ENCODE results near the gene SDR39U1. TPM values are rescaled to one million over a fixed set of nuclear protein-coding genes. Genes with fewer than 3 reads are reported as not detected.

The SDR39U1 gene
- total RNA-seq, 1 experiment from 2014 or later: 24.7 TPM

GRCh38 chr14:24431569-24432258 lies 10.9 kb downstream of the SDR39U1 start:
- Histone ChIP-seq H3K27ac (ENCODE audit: low read length) (peak overlapping the region; percentile 85), H3K36me3 (ENCODE audit: low read depth, low read length) (peaks cover 10% of the 10 kb centered on the region), H3K79me2 (ENCODE audit: low read length) (peaks cover 22% of the 10 kb centered on the region), H3K9ac (ENCODE audit: low read length) (peak overlapping the region; percentile 95), H3K9me2 (replicated peaks; ENCODE audit: low read length) (no peaks in the 10 kb centered on the region), H4K20me1 (ENCODE audit: low read length) (no peaks in the 10 kb centered on the region), H3F3A (ENCODE audit: low read length, unreplicated experiment) (no peaks in the 10 kb centered on the region), H3K4me2 (ENCODE audit: low read length) (peak overlapping the region; percentile 100), H2AFZ (ENCODE audit: low read length) (no peak overlapping the region), H3K4me3 (ENCODE audit: low read length) (peak overlapping the region; percentile 98), H3K9me3 (ENCODE audit: low read length) (no peaks in the 10 kb centered on the region), H3K4me1 (ENCODE audit: insufficient read depth, low read length) (peaks cover 47% of the 10 kb centered on the region), H3K27me3 (ENCODE audit: low read length) (no peaks in the 10 kb centered on the region)
- ChIA-PET POLR2A (ENCODE audit: unreplicated experiment) (interaction anchor here (0.5 to 1.8 kb wide), 3 partner anchors 10 to 84 kb away, joined by 4 to 45 read pairs (median 4); no protein-coding TSS in a partner anchor), CTCF (interaction anchor here (0.5 to 3.5 kb wide), 14 partner anchors 10 to 189 kb away, joined by 3 to 51 read pairs (median 5); partner anchors contain the start of gene TINF2)
- TF ChIP-seq, protein P1, sequence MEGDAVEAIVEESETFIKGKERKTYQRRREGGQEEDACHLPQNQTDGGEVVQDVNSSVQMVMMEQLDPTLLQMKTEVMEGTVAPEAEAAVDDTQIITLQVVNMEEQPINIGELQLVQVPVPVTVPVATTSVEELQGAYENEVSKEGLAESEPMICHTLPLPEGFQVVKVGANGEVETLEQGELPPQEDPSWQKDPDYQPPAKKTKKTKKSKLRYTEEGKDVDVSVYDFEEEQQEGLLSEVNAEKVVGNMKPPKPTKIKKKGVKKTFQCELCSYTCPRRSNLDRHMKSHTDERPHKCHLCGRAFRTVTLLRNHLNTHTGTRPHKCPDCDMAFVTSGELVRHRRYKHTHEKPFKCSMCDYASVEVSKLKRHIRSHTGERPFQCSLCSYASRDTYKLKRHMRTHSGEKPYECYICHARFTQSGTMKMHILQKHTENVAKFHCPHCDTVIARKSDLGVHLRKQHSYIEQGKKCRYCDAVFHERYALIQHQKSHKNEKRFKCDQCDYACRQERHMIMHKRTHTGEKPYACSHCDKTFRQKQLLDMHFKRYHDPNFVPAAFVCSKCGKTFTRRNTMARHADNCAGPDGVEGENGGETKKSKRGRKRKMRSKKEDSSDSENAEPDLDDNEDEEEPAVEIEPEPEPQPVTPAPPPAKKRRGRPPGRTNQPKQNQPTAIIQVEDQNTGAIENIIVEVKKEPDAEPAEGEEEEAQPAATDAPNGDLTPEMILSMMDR (conservative IDR thresholded peaks at IDR 0.05; ENCODE audit: low read depth, low read length): peak; percentile 98
- no peak for TF ChIP-seq EZH2 (IDR thresholded peaks at IDR 0.05; ENCODE audit: low read length, unreplicated experiment)
- TF ChIP-seq EZH2phosphoT487 (IDR thresholded peaks at IDR 0.05; ENCODE audit: borderline replicate concordance, low read length): no peak
- DNase-seq (peak; percentile 93), ATAC-seq (peak; percentile 54)
- intact Hi-C loops (cut with micrococcal nuclease): loop anchor here (1.0 to 2.0 kb wide), 3 partner anchors 37 to 189 kb away; partner anchors contain the start of gene TINF2
- BruUV-seq (replicated peaks): no TSS peak

DNA sequence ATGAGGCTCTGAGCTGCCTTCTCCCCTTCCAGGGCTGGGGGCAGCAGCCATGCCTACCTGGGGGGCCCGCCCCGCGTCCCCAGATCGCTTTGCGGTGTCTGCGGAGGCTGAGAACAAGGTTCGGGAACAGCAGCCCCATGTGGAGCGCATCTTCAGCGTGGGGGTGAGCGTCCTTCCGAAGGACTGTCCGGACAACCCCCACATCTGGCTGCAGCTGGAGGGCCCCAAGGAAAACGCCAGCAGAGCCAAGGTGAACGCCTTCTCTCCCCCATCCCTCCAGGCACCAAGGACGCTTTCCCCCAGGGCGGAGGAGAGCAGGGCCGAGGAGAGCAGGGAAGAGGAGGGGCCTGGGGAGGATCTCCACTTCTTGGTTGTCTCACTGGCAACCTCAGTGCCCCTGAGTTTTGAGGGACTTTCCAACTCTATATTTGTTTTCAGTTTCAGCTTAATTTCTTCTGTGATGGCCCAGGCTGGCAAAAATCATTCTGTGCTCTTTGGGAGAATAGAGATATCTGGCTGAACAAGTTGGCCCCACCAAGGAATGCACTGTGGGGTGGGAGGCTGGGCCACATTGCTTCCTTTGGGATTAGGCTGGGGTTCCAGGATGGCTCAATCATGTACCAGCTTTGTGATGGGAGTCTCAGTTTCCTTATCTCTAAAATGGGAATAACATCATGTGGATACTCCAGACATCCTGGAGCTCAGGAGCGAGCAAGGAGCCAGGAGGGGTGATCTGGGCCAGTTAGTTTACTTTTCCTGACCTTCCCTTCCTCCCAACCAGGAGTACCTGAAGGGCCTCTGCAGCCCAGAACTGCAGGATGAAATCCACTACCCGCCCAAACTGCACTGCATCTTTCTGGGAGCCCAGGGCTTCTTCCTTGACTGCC lies 11.7 kb downstream of the SDR39U1 start:
- TSS peak; percentile 66 for BruUV-seq (replicated peaks)
- peaks cover 48% of the 10 kb centered on the region for H3K4me1 ChIP-seq (ENCODE audit: insufficient read depth, low read length)
- ChIA-PET CTCF (interaction anchor here (0.5 to 3.5 kb wide), 13 partner anchors 11 to 188 kb away, joined by 3 to 51 read pairs (median 5); partner anchors contain the start of gene TINF2), POLR2A (ENCODE audit: unreplicated experiment) (interaction anchor here (0.8 to 1.8 kb wide), 2 partner anchors 11 to 65 kb away, joined by 4 to 45 read pairs; no protein-coding TSS in a partner anchor)
- H2AFZ ChIP-seq (ENCODE audit: low read length): peak overlapping the region; percentile 43; the same call in 1 of the 2 replicates
- no peaks in the 10 kb centered on the region for H3K9me2 ChIP-seq (replicated peaks; ENCODE audit: low read length)
- intact Hi-C loops (cut with micrococcal nuclease): loop anchor here (1.0 to 2.0 kb wide), 3 partner anchors 36 to 188 kb away; partner anchors contain the start of gene TINF2
- peak; percentile 28 for DNase-seq
- peak overlapping the region; percentile 85 for H3K27ac ChIP-seq (ENCODE audit: low read length)
- H3K27me3 ChIP-seq (ENCODE audit: low read length): no peaks in the 10 kb centered on the region
- peaks cover 22% of the 10 kb centered on the region for H3K79me2 ChIP-seq (ENCODE audit: low read length)
- H3K9me3 ChIP-seq (ENCODE audit: low read length): no peaks in the 10 kb centered on the region
- H3K9ac ChIP-seq (ENCODE audit: low read length): peak overlapping the region; percentile 95
- H3K4me3 ChIP-seq (ENCODE audit: low read length): peak overlapping the region; percentile 98
- peaks cover 10% of the 10 kb centered on the region for H3K36me3 ChIP-seq (ENCODE audit: low read depth, low read length)
- ATAC-seq: peak; percentile 21
- no peak for TF ChIP-seq EZH2 (IDR thresholded peaks at IDR 0.05; ENCODE audit: low read length, unreplicated experiment)
- TF ChIP-seq, protein P1 (conservative IDR thresholded peaks at IDR 0.05; ENCODE audit: low read depth, low read length): no peak
- no peak for TF ChIP-seq EZH2phosphoT487 (IDR thresholded peaks at IDR 0.05; ENCODE audit: borderline replicate concordance, low read length)
- peak overlapping the region; percentile 100 for H3K4me2 ChIP-seq (ENCODE audit: low read length)
- no peaks in the 10 kb centered on the region for H4K20me1 ChIP-seq (ENCODE audit: low read length)
- no peaks in the 10 kb centered on the region for H3F3A ChIP-seq (ENCODE audit: low read length, unreplicated experiment)

Data from PC-3 (cell line).